Neural progenitor cell (in vitro differentiated cells): ENCODE results near the gene NRF1. TPM values are rescaled to one million over a fixed set of nuclear protein-coding genes. Genes with fewer than 3 reads are reported as not detected.

Experiments
- DNase-seq: peaks from one replicate; pipeline ENCODE4 v3.0.0-alpha.2; 2016; ENCODE audit warnings: low spot score
- H2AFZ ChIP-seq: fragments of 200-600 bp; sonication (generic); replicated peaks from 2 replicates; pipeline ENCODE4 v1.6.1; 2016; ENCODE audit warnings: antibody characterized with exemption
- H3F3A ChIP-seq: fragments of 200-600 bp; sonication (generic); 2 replicates; pipeline ENCODE4 v1.6.1; 2016; ENCODE audit warnings: antibody characterized with exemption, low read depth
- H3K27ac ChIP-seq: fragments of 200-600 bp; sonication (generic); 2 replicates; pipeline ENCODE4 v1.5.1; 2016; ENCODE audit warnings: mild to moderate bottlenecking
- H3K27me3 ChIP-seq: fragments of 200-600 bp; sonication (generic); 2 replicates; pipeline ENCODE4 v1.6.1; 2016; ENCODE audit warnings: mild to moderate bottlenecking, moderate library complexity
- H3K36me3 ChIP-seq: fragments of 200-600 bp; sonication (generic); 2 replicates; pipeline ENCODE4 v1.5.1; 2016
- H3K4me1 ChIP-seq: fragments of 200-600 bp; sonication (generic); 2 replicates; pipeline ENCODE4 v1.6.1; 2016; ENCODE audit warnings: mixed run types
- H3K4me2 ChIP-seq: fragments of 200-600 bp; sonication (generic); 2 replicates; pipeline ENCODE4 v1.6.1; 2016
- H3K4me3 ChIP-seq: fragments of 200-600 bp; sonication (generic); 2 replicates; pipeline ENCODE4 v1.5.1; 2016
- H3K79me2 ChIP-seq: fragments of 200-600 bp; sonication (generic); 2 replicates; pipeline ENCODE4 v1.6.1; 2016; ENCODE audit warnings: low read depth
- H3K9ac ChIP-seq: fragments of 200-600 bp; sonication (generic); 2 replicates; pipeline ENCODE4 v1.6.1; 2016
- H3K9me3 ChIP-seq: fragments of 200-600 bp; sonication (generic); 2 replicates; pipeline ENCODE4 v1.5.1; 2016; ENCODE audit warnings: low read depth
- H4K20me1 ChIP-seq: fragments of 200-600 bp; sonication (generic); 2 replicates; pipeline ENCODE4 v1.6.1; 2016; ENCODE audit warnings: low read depth
- H3K27ac Mint-ChIP-seq: 3 replicates; pipeline ENCODE4 v1.8.0; 2021; ENCODE audit warnings: mixed read lengths
- H3K27me3 Mint-ChIP-seq: 2 replicates; pipeline ENCODE4 v1.8.0; 2022; ENCODE audit warnings: low read depth, mild to moderate bottlenecking, inconsistent platforms, moderate library complexity, mixed read lengths; ENCODE audit not compliant: insufficient read depth
- H3K36me3 Mint-ChIP-seq: 3 replicates; pipeline ENCODE4 v1.8.0; 2021; ENCODE audit warnings: mixed read lengths
- H3K4me1 Mint-ChIP-seq: 3 replicates; pipeline ENCODE4 v1.8.0; 2021; ENCODE audit warnings: mixed read lengths
- H3K4me3 Mint-ChIP-seq: 3 replicates; pipeline ENCODE4 v1.8.0; 2021; ENCODE audit warnings: mild to moderate bottlenecking, moderate library complexity, mixed read lengths
- H3K9me3 Mint-ChIP-seq: 3 replicates; pipeline ENCODE4 v1.8.0; 2020; ENCODE audit warnings: mixed read lengths
- CTCF ChIP-seq: fragments of 200-600 bp; sonication (generic); IDR thresholded peaks from 2 replicates; pipeline ENCODE4 v1.5.1; 2017; ENCODE audit warnings: antibody characterized with exemption, mild to moderate bottlenecking
- EZH2 ChIP-seq: fragments of 200-600 bp; sonication (generic); IDR thresholded peaks from 2 replicates; pipeline ENCODE4 v1.6.1; 2017; ENCODE audit warnings: antibody characterized with exemption, mild to moderate bottlenecking, moderate library complexity
- EZH2phosphoT487 ChIP-seq: fragments of 200-600 bp; sonication (generic); IDR thresholded peaks from 2 replicates; pipeline ENCODE4 v1.6.1; 2017; ENCODE audit warnings: antibody characterized with exemption
- total RNA-seq: library from RNA; depleted of rRNA; stranded (reverse); fragments of >200 nt; gene quantifications from 2 replicates; pipeline ENCODE4 v1.2.3, GENCODE V29; 2015; ENCODE audit warnings: low replicate concordance

Gene NRF1
- total RNA-seq, 1 donor from 2014 or later = 22.9 TPM

GRCh38 chr7:129728875-129729467 is 117.5 kb downstream of the NRF1 start:
- DNase-seq = no peak
- H3K4me1 Mint-ChIP-seq = no peaks in the 10 kb centered on the region
- Histone ChIP-seq H3K9ac (no peak overlapping the region), H3K9me3 (no peaks in the 10 kb centered on the region), H3K27me3 (no peaks in the 10 kb centered on the region), H3K36me3 (peaks cover 10% of the 10 kb centered on the region), H3K4me2 (no peak overlapping the region), H3F3A (no peaks in the 10 kb centered on the region), H3K27ac (no peak overlapping the region), H2AFZ (no peak overlapping the region), H3K4me1 (no peaks in the 10 kb centered on the region), H3K4me3 (no peak overlapping the region), H3K79me2 (no peaks in the 10 kb centered on the region), H4K20me1 (no peaks in the 10 kb centered on the region)
- peaks cover 2% of the 10 kb centered on the region for H3K27me3 Mint-ChIP-seq
- H3K4me3 Mint-ChIP-seq = no peak overlapping the region
- no peak for TF ChIP-seq EZH2phosphoT487
- no peak for TF ChIP-seq EZH2
- TF ChIP-seq CTCF = no peak
- peaks cover 31% of the 10 kb centered on the region for H3K36me3 Mint-ChIP-seq
- H3K27ac Mint-ChIP-seq = no peak overlapping the region
- H3K9me3 Mint-ChIP-seq = no peaks in the 10 kb centered on the region

GRCh38 chr7:129729511-129729910 is 118.0 kb downstream of the NRF1 start:
- no peak overlapping the region for H3K27ac ChIP-seq
- H4K20me1 ChIP-seq = no peaks in the 10 kb centered on the region
- no peaks in the 10 kb centered on the region for H3K79me2 ChIP-seq
- no peak overlapping the region for H3K9ac ChIP-seq
- H2AFZ ChIP-seq = no peak overlapping the region
- H3K27me3 ChIP-seq = no peaks in the 10 kb centered on the region
- no peaks in the 10 kb centered on the region for H3K9me3 ChIP-seq
- TF ChIP-seq CTCF (no peak), EZH2 (no peak), EZH2phosphoT487 (no peak)
- H3K9me3 Mint-ChIP-seq = no peaks in the 10 kb centered on the region
- H3K27me3 Mint-ChIP-seq = peaks cover 2% of the 10 kb centered on the region
- H3K27ac Mint-ChIP-seq = no peak overlapping the region
- no peaks in the 10 kb centered on the region for H3K4me1 Mint-ChIP-seq
- no peak for DNase-seq
- no peak overlapping the region for H3K4me3 ChIP-seq
- H3K36me3 Mint-ChIP-seq = peaks cover 28% of the 10 kb centered on the region
- peaks cover 5% of the 10 kb centered on the region for H3K36me3 ChIP-seq
- H3K4me1 ChIP-seq = no peaks in the 10 kb centered on the region
- H3F3A ChIP-seq = peaks cover 1% of the 10 kb centered on the region
- H3K4me2 ChIP-seq = no peak overlapping the region
- H3K4me3 Mint-ChIP-seq = no peak overlapping the region

DNA sequence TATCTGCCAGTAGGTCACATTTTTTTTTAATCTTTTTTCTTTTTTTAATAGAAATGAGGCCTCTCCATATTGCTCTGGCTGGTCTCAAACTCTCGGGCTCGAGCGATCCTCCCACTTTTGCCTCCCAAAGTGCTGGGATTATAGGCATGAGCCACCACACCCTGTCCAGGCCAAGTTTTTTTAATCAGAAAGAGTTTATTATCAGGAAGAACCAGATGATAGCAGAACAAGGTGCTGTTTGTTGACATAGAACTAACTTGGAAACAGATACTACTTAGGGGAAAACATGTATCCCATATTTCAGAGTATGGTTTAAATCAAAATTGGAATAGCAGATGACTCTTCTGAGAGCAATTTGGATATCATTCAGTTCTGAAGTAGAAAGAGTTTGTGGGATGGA is 118.6 kb downstream of the NRF1 start:
- peaks cover 2% of the 10 kb centered on the region for H3F3A ChIP-seq
- no peaks in the 10 kb centered on the region for H3K4me1 ChIP-seq
- no peaks in the 10 kb centered on the region for H3K4me1 Mint-ChIP-seq
- no peaks in the 10 kb centered on the region for H3K9me3 ChIP-seq
- peaks cover 2% of the 10 kb centered on the region for H3K27me3 Mint-ChIP-seq
- no peaks in the 10 kb centered on the region for H3K9me3 Mint-ChIP-seq
- H3K27ac ChIP-seq = no peak overlapping the region
- H3K79me2 ChIP-seq = no peaks in the 10 kb centered on the region
- TF ChIP-seq EZH2 = no peak
- TF ChIP-seq EZH2phosphoT487 = no peak
- no peak for TF ChIP-seq CTCF
- no peak overlapping the region for H3K4me3 ChIP-seq
- no peak overlapping the region for H2AFZ ChIP-seq
- H3K27ac Mint-ChIP-seq = no peak overlapping the region
- no peak for DNase-seq
- H3K27me3 ChIP-seq = no peaks in the 10 kb centered on the region
- no peaks in the 10 kb centered on the region for H3K36me3 ChIP-seq
- H4K20me1 ChIP-seq = no peaks in the 10 kb centered on the region
- H3K9ac ChIP-seq = no peak overlapping the region
- H3K4me3 Mint-ChIP-seq = no peak overlapping the region
- H3K36me3 Mint-ChIP-seq = peaks cover 24% of the 10 kb centered on the region
- no peak overlapping the region for H3K4me2 ChIP-seq
